Tibial nerve (tissue), 4 donors: ENCODE measurements around the gene MEGF10.

Source experiments
- CTCF ChIP-seq, 5 experiments: fragments of 200-600 bp in 3 of 5; fragments of 450-650 bp in 2 of 5; sonication (generic) in 3 of 5; IDR thresholded peaks; one replicate each; pipeline ENCODE4 v1.5.1; 2016 to 2019; ENCODE audit warnings: antibody characterized with exemption in 5 of 5, mild to moderate bottlenecking in 3 of 5, moderate library complexity in 2 of 5
- EP300 ChIP-seq, 2 donors: sonication (generic); formaldehyde crosslinking; IDR thresholded peaks; one replicate each; pipeline ENCODE4 v1.6.1; 2017; ENCODE audit warnings: antibody characterized with exemption in 2 of 2, mild to moderate bottlenecking in 1 of 2
- POLR2A ChIP-seq, 2 donors: fragments of 450-650 bp; IDR thresholded peaks; one replicate each; pipeline ENCODE4 v1.6.1; 2017; ENCODE audit warnings: antibody characterized with exemption in 2 of 2, mild to moderate bottlenecking in 2 of 2, moderate library complexity in 2 of 2

GRCh38 chr5:127297348-127298035, 6.9 kb downstream of the MEGF10 start:
- TF ChIP-seq CTCF (IDR thresholded peaks at IDR 0.05) (no peak), POLR2A (IDR thresholded peaks at IDR 0.05) (no peak), EP300 (IDR thresholded peaks at IDR 0.05) (no peak)
